ENCODE results near the gene GID8. TPM values are rescaled to one million over a fixed set of nuclear protein-coding genes. Genes with fewer than 3 reads are reported as not detected.

Gene GID8
- total and polyA plus RNA-seq, 2 of the 4 experiments (the other 2 are of a cell fraction) = 21.5 to 33.9 TPM

DNA sequence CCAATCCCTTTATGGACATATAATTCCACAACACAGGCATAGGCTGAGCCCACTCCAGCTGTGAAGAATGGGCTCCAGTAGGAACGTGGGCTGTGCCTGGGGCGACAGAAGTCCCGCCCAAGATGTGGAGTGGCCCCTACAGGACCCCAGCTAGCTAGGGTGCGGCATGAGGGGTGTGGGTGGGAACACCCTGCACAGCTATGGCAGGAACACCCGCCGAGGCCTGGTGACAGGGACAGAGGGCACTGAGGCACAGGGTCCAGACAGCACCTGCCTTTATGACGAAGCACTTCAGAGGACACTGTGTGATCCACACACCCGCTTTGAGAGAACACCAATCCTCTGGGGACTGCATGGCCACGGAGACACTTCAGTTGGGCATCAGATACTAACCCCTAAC is 48.1 kb upstream of the GID8 start:
- no peak overlapping the region for H2BK120ac ChIP-seq (ENCODE audit: low read depth, low read length)
- POLR2A ChIA-PET (ENCODE audit: unreplicated experiment) = no interaction called here
- no peaks in the 10 kb centered on the region for H3K9me3 ChIP-seq (ENCODE audit: control insufficient read depth, insufficient read depth, low read length)
- no peak overlapping the region for H3K18ac ChIP-seq (ENCODE audit: low read depth, low read length)
- no peak overlapping the region for H3K27ac ChIP-seq (ENCODE audit: insufficient read depth, low read length)
- no peak overlapping the region for H3K4ac ChIP-seq (ENCODE audit: low read depth, low read length)
- 100% methylated on average over 3 of the region's 9 CpGs; no CpG with 5 or more reads in 1 of the 2 experiments for WGBS, 2 experiments (ENCODE audit: extremely low coverage in 2 of 2, insufficient read length in 1 of 2)
- no TSS peak for BruUV-seq (replicated peaks)
- peaks cover 20% of the 10 kb centered on the region for H4K20me1 ChIP-seq (ENCODE audit: insufficient read depth, low read length)
- H2BK5ac ChIP-seq (ENCODE audit: low read depth, low read length, poor library complexity, severe bottlenecking) = no peak overlapping the region
- H3K9ac ChIP-seq (ENCODE audit: low read depth, low read length) = no peak overlapping the region
- no peak overlapping the region for H3K4me3 ChIP-seq (ENCODE audit: insufficient read depth, low read depth, low read length)
- H3K27me3 ChIP-seq (ENCODE audit: control insufficient read depth, insufficient read depth, low read length) = no peaks in the 10 kb centered on the region
- TF ChIP-seq MAZ (IDR thresholded peaks at IDR 0.05; ENCODE audit: borderline replicate concordance, low read depth, low read length) = no peak
- no peak for TF ChIP-seq CTCF (conservative IDR thresholded peaks at IDR 0.05; ENCODE audit: low read depth, low read length)
- no peak for TF ChIP-seq CHD1 (IDR thresholded peaks at IDR 0.05; ENCODE audit: low read depth, low read length)
- no peak for TF ChIP-seq FOS (IDR thresholded peaks at IDR 0.05; ENCODE audit: low read depth, low read length)
- TF ChIP-seq MAFK (IDR thresholded peaks at IDR 0.05; ENCODE audit: low read depth, low read length) = no peak
- no peak for TF ChIP-seq SMC3 (IDR thresholded peaks at IDR 0.05; ENCODE audit: low read depth, low read length)
- TF ChIP-seq RCOR1 (IDR thresholded peaks at IDR 0.05; ENCODE audit: insufficient replicate concordance, low read length) = no peak
- TF ChIP-seq, protein P1, sequence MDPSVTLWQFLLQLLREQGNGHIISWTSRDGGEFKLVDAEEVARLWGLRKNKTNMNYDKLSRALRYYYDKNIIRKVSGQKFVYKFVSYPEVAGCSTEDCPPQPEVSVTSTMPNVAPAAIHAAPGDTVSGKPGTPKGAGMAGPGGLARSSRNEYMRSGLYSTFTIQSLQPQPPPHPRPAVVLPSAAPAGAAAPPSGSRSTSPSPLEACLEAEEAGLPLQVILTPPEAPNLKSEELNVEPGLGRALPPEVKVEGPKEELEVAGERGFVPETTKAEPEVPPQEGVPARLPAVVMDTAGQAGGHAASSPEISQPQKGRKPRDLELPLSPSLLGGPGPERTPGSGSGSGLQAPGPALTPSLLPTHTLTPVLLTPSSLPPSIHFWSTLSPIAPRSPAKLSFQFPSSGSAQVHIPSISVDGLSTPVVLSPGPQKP (IDR thresholded peaks at IDR 0.05; ENCODE audit: borderline replicate concordance, low read depth, low read length) = no peak
- no peak for TF ChIP-seq BHLHE40 (IDR thresholded peaks at IDR 0.05; ENCODE audit: low read depth, low read length)
- TF ChIP-seq NFE2L2 (IDR thresholded peaks at IDR 0.05; ENCODE audit: low read depth, low read length) = no peak
- TF ChIP-seq, protein P2, sequence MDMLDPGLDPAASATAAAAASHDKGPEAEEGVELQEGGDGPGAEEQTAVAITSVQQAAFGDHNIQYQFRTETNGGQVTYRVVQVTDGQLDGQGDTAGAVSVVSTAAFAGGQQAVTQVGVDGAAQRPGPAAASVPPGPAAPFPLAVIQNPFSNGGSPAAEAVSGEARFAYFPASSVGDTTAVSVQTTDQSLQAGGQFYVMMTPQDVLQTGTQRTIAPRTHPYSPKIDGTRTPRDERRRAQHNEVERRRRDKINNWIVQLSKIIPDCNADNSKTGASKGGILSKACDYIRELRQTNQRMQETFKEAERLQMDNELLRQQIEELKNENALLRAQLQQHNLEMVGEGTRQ (IDR thresholded peaks at IDR 0.05; ENCODE audit: low read depth, low read length) = no peak
- no peak for TF ChIP-seq MXI1 (IDR thresholded peaks at IDR 0.05; ENCODE audit: borderline replicate concordance, low read depth, low read length)
- no peak for TF ChIP-seq RAD21 (IDR thresholded peaks at IDR 0.05; ENCODE audit: low read length)
- no peak for TF ChIP-seq CEBPB (IDR thresholded peaks at IDR 0.05; ENCODE audit: low read depth, low read length)
- TF ChIP-seq RFX5 (IDR thresholded peaks at IDR 0.05; ENCODE audit: low read depth, low read length) = no peak
- no peak for TF ChIP-seq POLR2A (IDR thresholded peaks at IDR 0.05; ENCODE audit: low read depth, low read length)
- H3K4me2 ChIP-seq (ENCODE audit: low read depth, low read length) = no peak overlapping the region
- ATAC-seq (ENCODE audit: low read depth) = no peak
- peaks cover 11 to 54% of the 10 kb centered on the region in 2 experiments for H3K79me1 ChIP-seq (ENCODE audit: low read depth in 1 of 2, low read length in 2 of 2)
- no peak for DNase-seq
- no peak overlapping the region for H2AK5ac ChIP-seq (ENCODE audit: low read depth, low read length)
- dilution Hi-C loops (cut with HindIII; ENCODE audit: low sequenced_read_pairs, unreplicated experiment) = no loop called here
- intact Hi-C loops (cut with micrococcal nuclease) = no loop called here
- H2AFZ ChIP-seq (replicated peaks; ENCODE audit: low read length, poor library complexity) = no peak overlapping the region
- no peak overlapping the region for H4K91ac ChIP-seq (ENCODE audit: insufficient read depth, low read depth, low read length)
- no peak overlapping the region for H4K5ac ChIP-seq (ENCODE audit: low read depth, low read length)
- no peak overlapping the region for H2AK9ac ChIP-seq (replicated peaks; ENCODE audit: low read depth, low read length, poor library complexity)
- in situ Hi-C loops (cut with MboI; ENCODE audit: low sequenced_read_pairs) = no loop called here
- H3K23ac ChIP-seq (ENCODE audit: low read depth, low read length) = no peak overlapping the region
- CTCF ChIA-PET = interaction anchor here (0.9 to 1.7 kb wide), 2 partner anchors 10 to 14 kb away, joined by 3 to 6 read pairs; no protein-coding TSS in a partner anchor
- H3K14ac ChIP-seq (replicated peaks; ENCODE audit: low read depth, low read length) = no peak overlapping the region
- H2BK20ac ChIP-seq (ENCODE audit: low read depth, low read length) = no peak overlapping the region
- H3K36me3 ChIP-seq (ENCODE audit: control insufficient read depth, insufficient read depth, low read length) = peaks cover 72% of the 10 kb centered on the region
- no peak overlapping the region for H2BK15ac ChIP-seq (ENCODE audit: low read depth, low read length)
- H3K56ac ChIP-seq (ENCODE audit: extremely low read depth, insufficient read depth, low read length) = no peak overlapping the region
- peaks cover 11% of the 10 kb centered on the region for H3K4me1 ChIP-seq (ENCODE audit: control insufficient read depth, insufficient read depth, low read length)
- peaks cover 11% of the 10 kb centered on the region for H3K9me1 ChIP-seq (ENCODE audit: insufficient read depth, low read length)
- no peak overlapping the region for H4K8ac ChIP-seq (ENCODE audit: low read depth in 2 of 2, low read length in 2 of 2)

Measured in IMR-90 (cell line).